AG04449 (cell line): ENCODE results near the gene KCNA10.
A peak's percentile ranks its signal among the peaks of the same experiment; 100 is the strongest.

Experiments used
- CTCF ChIA-PET: fragments of 350-600 bp; formaldehyde crosslinking; extraction: SDS; loops from one replicate; lab custom pipeline; 2021; ENCODE audit warnings: antibody characterized with exemption; lab: Yijun Ruan, JAX
- POLR2A ChIA-PET: fragments of 400-600, 350-600 bp; formaldehyde crosslinking; extraction: SDS; loops from one replicate; lab custom pipeline; 2020; ENCODE audit warnings: antibody characterized with exemption, inconsistent platforms; lab: Yijun Ruan, JAX
- DNase-seq: peaks from one replicate; pipeline ENCODE4 v3.0.0-alpha.2; 2010; ENCODE audit warnings: low read depth, low spot score
- H3K4me3 ChIP-seq: 2 replicates; pipeline ENCODE4 v1.5.1; 2011; ENCODE audit warnings: low read depth, mild to moderate bottlenecking, control low read depth, low read length
- TF ChIP-seq, protein P1 (sequence below): IDR thresholded peaks from one replicate; pipeline ENCODE4 v1.5.1; 2011; ENCODE audit warnings: mild to moderate bottlenecking, moderate library complexity, low read length, control low read depth, inconsistent platforms; ENCODE audit not compliant: insufficient read depth; ENCODE audit errors: missing control alignments

The KCNA10 gene

DNA sequence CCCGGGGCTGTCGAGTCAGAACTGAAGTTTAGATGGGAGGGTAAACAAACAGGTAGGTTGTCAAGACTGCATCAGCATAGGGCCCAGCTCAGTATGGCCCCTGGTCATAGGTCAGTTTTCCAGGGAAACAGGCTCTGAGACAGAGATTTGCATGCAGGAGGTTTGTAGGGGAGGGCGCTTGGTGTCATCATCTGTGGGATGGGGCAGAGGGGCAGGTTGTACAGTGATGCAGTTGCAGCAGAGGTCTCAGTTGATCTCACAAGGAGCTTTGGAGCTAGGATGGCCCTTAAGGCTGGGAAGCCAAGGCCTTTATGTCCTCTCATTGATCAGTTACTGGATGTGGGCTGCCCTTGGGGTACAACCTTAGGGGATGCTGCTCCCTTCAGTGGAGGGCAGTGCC lies 38.5 kb upstream of the KCNA10 start:
- CTCF ChIA-PET = no interaction called here
- POLR2A ChIA-PET = no interaction called here
- TF ChIP-seq, protein P1, sequence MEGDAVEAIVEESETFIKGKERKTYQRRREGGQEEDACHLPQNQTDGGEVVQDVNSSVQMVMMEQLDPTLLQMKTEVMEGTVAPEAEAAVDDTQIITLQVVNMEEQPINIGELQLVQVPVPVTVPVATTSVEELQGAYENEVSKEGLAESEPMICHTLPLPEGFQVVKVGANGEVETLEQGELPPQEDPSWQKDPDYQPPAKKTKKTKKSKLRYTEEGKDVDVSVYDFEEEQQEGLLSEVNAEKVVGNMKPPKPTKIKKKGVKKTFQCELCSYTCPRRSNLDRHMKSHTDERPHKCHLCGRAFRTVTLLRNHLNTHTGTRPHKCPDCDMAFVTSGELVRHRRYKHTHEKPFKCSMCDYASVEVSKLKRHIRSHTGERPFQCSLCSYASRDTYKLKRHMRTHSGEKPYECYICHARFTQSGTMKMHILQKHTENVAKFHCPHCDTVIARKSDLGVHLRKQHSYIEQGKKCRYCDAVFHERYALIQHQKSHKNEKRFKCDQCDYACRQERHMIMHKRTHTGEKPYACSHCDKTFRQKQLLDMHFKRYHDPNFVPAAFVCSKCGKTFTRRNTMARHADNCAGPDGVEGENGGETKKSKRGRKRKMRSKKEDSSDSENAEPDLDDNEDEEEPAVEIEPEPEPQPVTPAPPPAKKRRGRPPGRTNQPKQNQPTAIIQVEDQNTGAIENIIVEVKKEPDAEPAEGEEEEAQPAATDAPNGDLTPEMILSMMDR = no peak
- DNase-seq = no peak
- no peak overlapping the region for H3K4me3 ChIP-seq

DNA sequence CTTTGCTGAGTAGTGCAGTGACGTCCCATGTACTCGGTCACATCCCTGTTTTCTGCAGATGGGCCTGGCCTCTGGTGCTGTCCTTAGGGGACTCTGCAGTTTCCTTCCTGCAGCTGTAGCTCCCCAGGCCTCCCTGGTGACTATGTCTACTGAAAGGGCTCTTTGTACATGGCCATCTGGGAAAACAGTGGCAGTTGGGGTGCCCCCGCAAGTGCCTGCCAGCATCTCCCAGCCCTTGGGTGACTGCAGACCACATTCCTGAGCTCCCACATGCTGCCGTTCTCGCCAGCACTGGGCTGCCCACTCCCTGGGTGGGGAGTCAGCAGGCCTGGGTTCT lies 37.5 kb upstream of the KCNA10 start:
- DNase-seq = no peak
- TF ChIP-seq, protein P1 = no peak
- POLR2A ChIA-PET = no interaction called here
- no peak overlapping the region for H3K4me3 ChIP-seq
- CTCF ChIA-PET = interaction anchor here (1.4 kb wide), 1 partner anchor 31 kb away, joined by 5 read pairs; no protein-coding TSS in a partner anchor

DNA sequence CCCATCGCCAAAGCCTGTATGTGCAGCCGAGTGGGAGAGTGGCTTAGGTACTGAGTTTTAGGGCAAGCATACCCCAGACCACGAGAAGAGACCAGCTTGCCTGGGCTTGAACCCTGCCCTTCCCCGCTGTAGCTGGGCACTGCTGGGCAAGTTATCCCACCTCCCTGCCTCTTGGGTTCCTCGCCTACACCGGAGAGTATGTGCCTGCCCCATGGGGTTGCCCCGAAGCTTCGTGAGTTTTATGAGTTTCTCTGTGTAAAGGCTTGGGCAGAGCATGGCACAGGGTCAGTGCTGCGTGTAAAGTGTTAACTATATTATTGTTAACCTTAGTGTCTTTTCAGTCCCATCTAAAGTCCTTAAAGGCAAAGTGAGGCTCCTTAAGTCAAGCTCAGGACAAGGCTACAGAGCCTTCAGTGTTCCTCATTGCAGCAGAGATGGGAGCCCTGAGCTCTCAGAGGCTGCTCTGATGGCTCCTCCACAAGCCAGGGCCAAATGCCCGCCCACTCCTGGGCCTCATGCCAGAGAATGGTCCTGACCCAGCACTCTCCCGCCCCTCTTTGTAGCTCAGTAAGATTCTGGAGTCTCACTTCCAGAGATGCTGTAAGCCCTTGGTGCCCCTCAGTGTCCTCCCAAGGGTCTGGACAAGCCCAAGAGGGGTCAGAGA lies 37.0 kb upstream of the KCNA10 start:
- ChIA-PET CTCF (interaction anchor here (0.6 to 1.4 kb wide), 5 partner anchors 14 to 54 kb away, joined by 3 to 5 read pairs (median 3); partner anchors contain the start of gene KCNA10), POLR2A (no interaction called here)
- TF ChIP-seq, protein P1 = no peak
- no peak for DNase-seq
- H3K4me3 ChIP-seq = no peak overlapping the region

DNA sequence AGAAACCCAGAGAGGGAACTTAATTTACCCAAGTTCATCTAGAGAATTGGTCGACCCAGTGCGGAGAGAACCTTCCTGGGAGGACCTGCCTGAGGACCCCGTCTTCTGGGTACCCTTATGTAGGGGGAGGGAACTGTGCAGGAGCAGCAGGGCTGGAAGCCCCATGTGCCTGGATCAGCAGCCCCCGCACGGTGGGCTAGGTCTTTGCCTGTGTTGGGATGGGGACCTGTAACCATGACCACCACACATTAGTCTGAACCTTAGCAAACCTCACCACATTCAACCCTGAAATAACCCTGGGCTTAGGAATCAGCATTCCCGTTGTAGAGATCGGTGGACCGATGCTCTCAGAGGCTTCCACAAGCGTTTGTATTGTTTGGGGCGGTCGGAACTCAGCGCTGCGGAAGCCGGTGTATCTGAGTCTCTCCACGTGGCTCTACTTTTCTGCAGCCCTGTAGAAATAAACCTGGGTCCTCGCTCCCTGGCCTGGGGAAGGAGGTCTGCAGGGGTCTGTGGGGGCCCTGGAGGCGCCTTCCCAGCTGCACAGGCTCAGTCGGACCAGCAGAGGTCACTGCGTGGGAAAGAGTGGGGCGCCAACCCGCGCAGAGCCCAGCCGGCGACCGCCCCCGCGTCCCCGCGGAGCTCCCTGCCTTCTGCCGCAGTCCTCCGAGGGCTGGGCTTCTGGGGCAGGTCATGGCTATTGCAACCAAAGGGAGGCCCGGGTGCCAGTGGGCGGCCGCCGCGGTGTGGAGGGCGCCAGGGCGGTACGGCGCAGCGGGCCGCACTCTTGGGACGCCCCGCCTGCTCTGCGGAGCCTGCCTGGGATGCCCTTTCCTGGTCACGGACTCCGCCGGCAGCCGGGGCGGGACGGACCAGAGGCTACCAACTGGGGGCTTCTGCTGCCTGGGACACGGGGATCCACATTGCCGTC lies 36.2 kb upstream of the KCNA10 start:
- DNase-seq = no peak
- TF ChIP-seq, protein P1 = peak; percentile 68
- ChIA-PET POLR2A (no interaction called here), CTCF (interaction anchor here (0.6 to 1.4 kb wide), 5 partner anchors 15 to 55 kb away, joined by 3 to 5 read pairs (median 3); partner anchors contain the start of gene KCNA10)
- H3K4me3 ChIP-seq = no peak overlapping the region

DNA sequence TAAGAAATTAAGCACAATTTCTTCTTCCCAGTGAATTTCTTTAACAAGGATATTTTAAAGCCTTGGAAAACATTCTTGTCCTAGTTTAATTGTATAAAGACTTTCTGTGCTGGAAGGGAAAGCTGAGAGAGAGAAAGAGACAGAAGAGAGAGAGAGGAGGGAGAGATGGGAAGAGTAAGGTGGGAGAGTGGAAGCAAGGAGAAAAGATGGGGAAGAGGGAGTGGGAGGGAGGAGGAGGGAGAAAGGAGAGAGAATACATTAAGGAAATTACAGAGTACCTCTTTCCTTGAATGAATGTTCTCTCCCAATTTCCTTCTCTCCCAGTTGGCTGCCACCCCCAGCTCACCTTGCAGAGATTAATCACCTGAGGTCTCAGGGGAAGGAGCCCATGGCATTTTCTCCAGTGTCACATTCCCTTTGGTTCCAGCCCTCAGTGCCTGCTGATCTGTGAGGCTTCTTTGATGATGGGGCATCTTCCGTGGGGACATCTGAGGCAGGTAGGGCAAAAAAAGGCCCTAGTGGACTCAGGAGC lies 32.4 kb upstream of the KCNA10 start:
- DNase-seq = no peak
- CTCF ChIA-PET = no interaction called here
- H3K4me3 ChIP-seq = no peak overlapping the region
- POLR2A ChIA-PET = no interaction called here
- TF ChIP-seq, protein P1 = no peak

DNA sequence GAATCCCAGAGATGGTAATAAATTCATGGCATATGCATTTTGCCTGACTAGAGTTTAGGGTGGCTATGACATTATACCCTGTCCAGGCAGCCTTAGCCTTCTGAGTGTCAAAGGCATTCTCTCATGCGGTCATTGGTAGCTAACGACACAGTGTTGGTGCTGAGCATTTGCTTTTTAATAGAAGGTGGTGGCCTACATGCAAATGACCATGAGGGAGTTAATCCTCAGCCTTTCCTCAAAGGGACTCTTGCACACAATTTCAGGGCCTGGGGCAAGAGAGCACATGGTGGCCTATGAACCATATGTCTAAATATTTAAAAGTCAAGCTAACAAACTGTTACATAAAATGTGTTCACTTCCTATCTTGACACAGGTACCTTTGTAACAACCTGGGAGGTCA lies 30.9 kb upstream of the KCNA10 start:
- TF ChIP-seq, protein P1 = no peak
- ChIA-PET POLR2A (no interaction called here), CTCF (no interaction called here)
- no peak for DNase-seq
- no peak overlapping the region for H3K4me3 ChIP-seq
